ENCODE measurements around the gene KIAA1328.
"Not testable (repeated sequence)": the region's sequence is repeated elsewhere in the genome, so short reads cannot be mapped to it uniquely, and the experiment has no call there.

The KIAA1328 gene

DNA sequence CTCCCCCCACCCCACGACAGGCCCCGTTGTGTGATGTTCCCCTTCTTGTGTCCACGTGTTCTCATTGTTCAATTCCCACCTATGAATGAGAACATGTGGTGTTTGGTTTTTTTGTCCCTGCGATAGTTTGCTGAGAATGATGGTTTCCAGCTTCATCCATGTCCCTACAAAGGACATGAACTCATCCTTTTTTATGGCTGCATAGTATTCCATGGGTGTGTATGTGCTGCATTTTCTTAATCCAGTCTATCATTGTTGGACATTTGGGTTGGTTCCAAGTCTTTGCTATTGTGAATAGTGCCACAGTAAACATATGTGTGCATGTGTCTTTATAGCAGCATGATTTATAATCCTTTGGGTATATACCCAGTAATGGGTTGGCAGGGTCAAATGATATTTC is 80.4 kb downstream of the KIAA1328 start:
- not testable (repeated sequence) for H3K4me3 ChIP-seq (ENCODE audit: low read length); H3K36me3 ChIP-seq (ENCODE audit: insufficient read depth, low read depth, low read length); H3K9ac ChIP-seq (ENCODE audit: low read depth, low read length); H3K4me1 ChIP-seq (ENCODE audit: insufficient read depth, low read length); H3K9me3 ChIP-seq (ENCODE audit: insufficient read depth, low read depth, low read length); H3K27me3 ChIP-seq (ENCODE audit: insufficient read depth, low read length); H3K27ac ChIP-seq (ENCODE audit: low read length)

DNA sequence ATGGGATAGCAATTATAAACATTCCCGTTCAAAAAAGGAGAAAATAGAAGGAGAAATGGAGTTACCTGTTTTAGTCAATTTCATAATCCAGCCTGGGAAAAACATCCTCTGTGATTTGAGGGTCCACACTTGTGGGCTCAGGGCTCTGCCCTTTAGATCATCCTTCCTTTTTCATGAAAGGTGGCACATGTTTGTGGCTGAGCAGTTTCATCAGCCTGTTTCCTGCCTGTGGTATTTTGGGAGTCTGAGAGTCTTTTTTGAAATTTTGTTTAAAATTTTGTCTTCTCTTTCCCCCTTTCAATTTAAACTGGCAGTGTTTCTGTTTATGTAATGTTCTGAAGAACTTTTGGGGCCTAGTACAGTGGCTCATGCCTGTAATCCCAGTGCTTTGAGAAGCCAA is 84.0 kb downstream of the KIAA1328 start:
- no peaks in the 10 kb centered on the region for H3K9me3 ChIP-seq (ENCODE audit: insufficient read depth, low read depth, low read length)
- H3K4me1 ChIP-seq (ENCODE audit: insufficient read depth, low read length) = no peaks in the 10 kb centered on the region
- H3K36me3 ChIP-seq (ENCODE audit: insufficient read depth, low read depth, low read length) = no peaks in the 10 kb centered on the region
- H3K4me3 ChIP-seq (ENCODE audit: low read length) = no peak overlapping the region
- H3K27me3 ChIP-seq (ENCODE audit: insufficient read depth, low read length) = no peaks in the 10 kb centered on the region
- H3K9ac ChIP-seq (ENCODE audit: low read depth, low read length) = no peak overlapping the region
- H3K27ac ChIP-seq (ENCODE audit: low read length) = no peak overlapping the region

DNA sequence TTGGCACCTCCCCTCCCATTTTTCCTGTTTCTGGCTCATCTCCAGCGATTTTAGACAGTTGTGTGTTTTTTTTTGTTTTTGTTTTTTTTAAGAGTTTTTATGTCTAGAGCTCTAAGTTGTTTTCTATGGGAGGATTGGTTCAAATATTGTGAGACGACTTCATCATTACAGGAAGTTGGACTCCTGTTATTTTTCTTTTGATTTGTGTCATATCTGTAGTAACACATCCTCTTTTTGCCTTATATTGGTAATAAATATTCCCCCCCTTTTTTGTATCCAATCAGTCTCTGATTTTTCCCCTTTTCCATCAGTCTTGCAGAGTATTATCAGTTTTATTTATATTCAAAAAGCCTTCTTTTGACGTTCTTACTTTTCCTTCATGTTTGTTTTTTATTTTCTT is 89.0 kb downstream of the KIAA1328 start:
- H3K27ac ChIP-seq (ENCODE audit: low read length) = no peak overlapping the region
- H3K4me3 ChIP-seq (ENCODE audit: low read length) = no peak overlapping the region

DNA sequence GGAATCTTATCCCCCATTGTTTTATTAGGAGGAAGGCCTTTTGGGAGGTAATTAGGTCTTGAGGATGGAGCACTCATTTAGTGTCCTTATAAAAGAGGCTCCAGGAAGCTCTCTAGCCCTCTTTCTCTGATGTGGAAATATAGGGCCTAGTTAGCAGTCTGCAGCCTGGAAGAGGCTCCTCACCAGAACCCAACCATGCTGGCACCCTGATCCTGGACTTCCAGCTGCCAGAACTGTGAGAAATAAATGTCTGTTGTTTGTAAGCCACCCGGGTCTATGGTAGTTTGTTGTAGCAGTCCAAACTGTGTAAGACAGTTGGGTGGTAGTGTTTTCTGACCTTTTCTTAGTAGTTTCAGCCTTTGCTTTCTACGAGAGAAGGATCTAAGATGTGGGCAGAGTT is 100.7 kb downstream of the KIAA1328 start:
- Histone ChIP-seq H3K4me1 (ENCODE audit: insufficient read depth, low read length) (no peaks in the 10 kb centered on the region), H3K36me3 (ENCODE audit: insufficient read depth, low read depth, low read length) (no peaks in the 10 kb centered on the region), H3K4me3 (ENCODE audit: low read length) (no peak overlapping the region), H3K9ac (ENCODE audit: low read depth, low read length) (no peak overlapping the region), H3K9me3 (ENCODE audit: insufficient read depth, low read depth, low read length) (no peaks in the 10 kb centered on the region), H3K27ac (ENCODE audit: low read length) (no peak overlapping the region), H3K27me3 (ENCODE audit: insufficient read depth, low read length) (no peaks in the 10 kb centered on the region)

More for the DNA sequence above, 89.0 kb downstream of the KIAA1328 start:
- Histone ChIP-seq H3K36me3 (ENCODE audit: insufficient read depth, low read depth, low read length) (no peaks in the 10 kb centered on the region), H3K9me3 (ENCODE audit: insufficient read depth, low read depth, low read length) (no peaks in the 10 kb centered on the region; the same call in 1 of the 2 replicates), H3K27me3 (ENCODE audit: insufficient read depth, low read length) (no peaks in the 10 kb centered on the region), H3K9ac (ENCODE audit: low read depth, low read length) (no peak overlapping the region), H3K4me1 (ENCODE audit: insufficient read depth, low read length) (no peaks in the 10 kb centered on the region)

DNA sequence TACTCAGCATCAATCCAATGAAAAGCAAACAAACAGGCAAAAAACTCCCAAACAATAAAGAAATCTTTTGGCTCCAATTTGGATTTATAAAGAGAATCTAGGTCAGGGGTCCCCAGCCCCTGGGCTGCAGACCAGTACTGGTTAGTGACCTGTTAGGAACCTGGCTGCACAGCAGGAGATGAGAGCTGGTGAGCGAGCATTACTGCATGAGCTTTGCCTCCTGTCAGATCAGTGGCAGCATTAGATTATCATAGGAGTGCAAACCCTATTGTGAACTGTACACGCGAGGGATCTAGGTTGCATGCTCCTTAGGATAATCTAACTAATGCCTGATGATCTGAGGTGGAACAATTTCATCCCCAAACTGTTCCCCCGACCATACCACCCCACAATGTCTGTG is 102.2 kb downstream of the KIAA1328 start:
- no peaks in the 10 kb centered on the region for H3K4me1 ChIP-seq (ENCODE audit: insufficient read depth, low read length)

DNA sequence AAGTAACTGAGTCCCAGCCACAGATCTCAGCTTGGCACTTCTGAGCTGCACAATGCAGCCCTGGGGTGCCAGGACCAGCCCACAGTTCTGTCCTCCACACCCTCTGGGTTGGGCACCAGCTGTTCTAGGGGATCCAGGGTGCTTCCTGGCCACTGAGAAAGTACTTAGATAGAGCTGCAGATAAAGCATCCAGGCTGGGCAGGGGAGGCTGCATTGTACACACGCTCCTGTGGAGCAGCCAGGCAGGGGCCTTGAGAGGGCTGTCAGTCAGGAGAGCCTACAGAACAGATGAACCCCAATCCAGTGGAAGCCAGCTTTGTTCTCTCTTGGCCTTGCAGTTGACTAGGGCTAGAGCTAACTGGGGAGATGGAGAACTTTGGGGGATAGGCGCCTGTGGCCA is 104.6 kb downstream of the KIAA1328 start:
- Histone ChIP-seq H3K4me3 (ENCODE audit: low read length) (no peak overlapping the region), H3K4me1 (ENCODE audit: insufficient read depth, low read length) (no peaks in the 10 kb centered on the region), H3K9me3 (ENCODE audit: insufficient read depth, low read depth, low read length) (peaks cover 8% of the 10 kb centered on the region), H3K9ac (ENCODE audit: low read depth, low read length) (no peak overlapping the region), H3K27ac (ENCODE audit: low read length) (no peak overlapping the region), H3K36me3 (ENCODE audit: insufficient read depth, low read depth, low read length) (no peaks in the 10 kb centered on the region), H3K27me3 (ENCODE audit: insufficient read depth, low read length) (no peaks in the 10 kb centered on the region)

More for the DNA sequence above, 102.2 kb downstream of the KIAA1328 start:
- no peak overlapping the region for H3K9ac ChIP-seq (ENCODE audit: low read depth, low read length)
- H3K9me3 ChIP-seq (ENCODE audit: insufficient read depth, low read depth, low read length) = no peaks in the 10 kb centered on the region
- no peak overlapping the region for H3K4me3 ChIP-seq (ENCODE audit: low read length)
- no peaks in the 10 kb centered on the region for H3K36me3 ChIP-seq (ENCODE audit: insufficient read depth, low read depth, low read length)
- H3K27ac ChIP-seq (ENCODE audit: low read length) = no peak overlapping the region
- H3K27me3 ChIP-seq (ENCODE audit: insufficient read depth, low read length) = no peaks in the 10 kb centered on the region

DNA sequence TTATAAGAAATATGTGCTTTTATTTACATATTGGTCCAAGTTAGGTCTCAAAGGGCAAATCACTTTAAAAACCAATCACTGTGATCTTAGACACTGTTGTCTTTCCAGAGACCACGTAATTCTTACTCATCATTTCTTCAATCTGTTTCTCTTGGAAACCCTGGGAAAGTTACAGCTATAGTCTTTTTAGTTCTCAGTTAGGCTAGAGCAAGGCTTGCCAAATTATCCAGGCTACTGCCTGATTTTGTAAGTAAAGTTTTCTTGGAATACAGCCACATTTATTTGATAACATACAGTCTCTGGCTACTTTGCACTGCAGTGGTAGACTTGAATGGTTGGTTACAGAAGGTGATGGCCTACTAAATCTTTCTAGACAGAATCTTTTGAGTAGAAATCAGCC is 106.0 kb downstream of the KIAA1328 start:
- no peak overlapping the region for H3K9ac ChIP-seq (ENCODE audit: low read depth, low read length)
- peaks cover 13% of the 10 kb centered on the region for H3K9me3 ChIP-seq (ENCODE audit: insufficient read depth, low read depth, low read length)
- no peak overlapping the region for H3K4me3 ChIP-seq (ENCODE audit: low read length)
- H3K27ac ChIP-seq (ENCODE audit: low read length) = no peak overlapping the region
- H3K27me3 ChIP-seq (ENCODE audit: insufficient read depth, low read length) = no peaks in the 10 kb centered on the region
- H3K4me1 ChIP-seq (ENCODE audit: insufficient read depth, low read length) = no peaks in the 10 kb centered on the region
- no peaks in the 10 kb centered on the region for H3K36me3 ChIP-seq (ENCODE audit: insufficient read depth, low read depth, low read length)

DNA sequence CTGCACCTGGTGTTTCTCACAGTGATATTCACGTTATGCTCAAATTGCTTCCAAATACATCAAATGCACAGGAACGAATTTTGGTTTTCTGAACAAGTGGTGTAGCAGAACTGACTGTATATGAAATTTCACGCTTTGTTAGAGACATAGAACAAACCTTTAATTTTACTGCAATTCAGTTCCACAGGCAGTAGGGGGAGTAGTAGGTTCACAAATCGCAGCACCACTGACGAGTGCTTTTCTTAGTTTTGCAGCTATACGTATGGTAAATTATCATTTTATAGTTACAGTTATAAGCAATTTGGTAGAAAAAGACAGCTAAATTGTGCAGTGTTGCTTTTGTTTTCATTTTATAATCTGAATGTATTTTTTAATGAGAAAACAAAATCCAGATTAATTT is 113.3 kb downstream of the KIAA1328 start:
- Histone ChIP-seq H3K9ac (ENCODE audit: low read depth, low read length) (no peak overlapping the region), H3K4me3 (ENCODE audit: low read length) (no peak overlapping the region), H3K36me3 (ENCODE audit: insufficient read depth, low read depth, low read length) (no peaks in the 10 kb centered on the region), H3K9me3 (ENCODE audit: insufficient read depth, low read depth, low read length) (peaks cover 13% of the 10 kb centered on the region), H3K4me1 (ENCODE audit: insufficient read depth, low read length) (peaks cover 13% of the 10 kb centered on the region; the same call in 1 of the 2 replicates), H3K27ac (ENCODE audit: low read length) (no peak overlapping the region), H3K27me3 (ENCODE audit: insufficient read depth, low read length) (no peaks in the 10 kb centered on the region)

DNA sequence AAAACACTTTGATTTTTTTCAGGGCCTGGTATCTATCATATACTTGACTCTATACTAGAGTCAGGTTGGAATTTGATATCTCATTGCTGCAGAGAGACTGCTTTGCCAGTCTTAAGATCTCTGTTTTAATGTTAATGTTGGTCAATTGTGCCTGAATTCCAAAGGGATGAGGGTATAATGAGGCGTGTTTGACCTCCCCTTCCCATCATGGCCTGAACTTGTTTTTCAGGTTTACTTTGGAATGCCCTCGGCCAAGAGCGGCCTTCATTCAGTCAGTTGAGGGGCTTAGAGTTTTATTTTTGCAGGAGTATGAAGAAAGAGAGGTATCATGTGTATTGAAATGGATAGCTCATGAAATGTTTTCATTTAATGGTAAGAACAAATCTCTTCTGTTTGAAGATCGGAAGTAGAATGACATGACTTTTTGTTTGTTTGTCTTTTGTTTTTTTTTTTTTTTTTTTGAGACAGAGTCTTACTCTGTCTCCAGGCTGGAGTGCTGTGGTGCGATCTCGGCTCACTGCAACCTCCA is 119.0 kb downstream of the KIAA1328 start:
- Histone ChIP-seq H3K27me3 (ENCODE audit: insufficient read depth, low read length) (no peaks in the 10 kb centered on the region), H3K4me1 (ENCODE audit: insufficient read depth, low read length) (peaks cover 39% of the 10 kb centered on the region; the same call in 1 of the 2 replicates), H3K4me3 (ENCODE audit: low read length) (peak overlapping the region; percentile 7; the same call in 1 of the 2 replicates), H3K27ac (ENCODE audit: low read length) (peak overlapping the region; percentile 79), H3K36me3 (ENCODE audit: insufficient read depth, low read depth, low read length) (no peaks in the 10 kb centered on the region), H3K9ac (ENCODE audit: low read depth, low read length) (peak overlapping the region; percentile 35; the same call in 1 of the 2 replicates), H3K9me3 (ENCODE audit: insufficient read depth, low read depth, low read length) (no peaks in the 10 kb centered on the region)

DNA sequence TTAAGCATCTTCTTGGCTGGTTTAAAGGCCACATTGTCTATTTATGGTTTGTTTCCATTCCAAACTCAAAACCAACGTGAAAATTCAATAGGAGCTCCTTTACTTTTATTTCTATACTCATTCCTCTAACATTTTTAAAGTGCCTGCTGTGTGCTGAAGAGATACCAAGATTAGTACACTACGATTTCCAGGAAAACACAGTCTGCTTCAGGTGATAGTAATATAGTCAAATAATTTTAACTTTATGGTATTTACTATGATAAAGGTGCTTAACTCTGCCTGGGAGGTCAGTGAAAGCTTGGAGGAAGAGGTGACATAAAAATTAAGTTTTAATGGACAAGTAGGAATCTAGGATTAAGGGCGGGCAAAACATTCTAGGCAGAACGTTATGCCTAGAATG is 121.4 kb downstream of the KIAA1328 start:
- Histone ChIP-seq H3K4me1 (ENCODE audit: insufficient read depth, low read length) (peaks cover 33% of the 10 kb centered on the region; the same call in 1 of the 2 replicates), H3K9me3 (ENCODE audit: insufficient read depth, low read depth, low read length) (no peaks in the 10 kb centered on the region), H3K4me3 (ENCODE audit: low read length) (no peak overlapping the region), H3K27me3 (ENCODE audit: insufficient read depth, low read length) (no peaks in the 10 kb centered on the region), H3K36me3 (ENCODE audit: insufficient read depth, low read depth, low read length) (no peaks in the 10 kb centered on the region), H3K9ac (ENCODE audit: low read depth, low read length) (no peak overlapping the region), H3K27ac (ENCODE audit: low read length) (no peak overlapping the region)

DNA sequence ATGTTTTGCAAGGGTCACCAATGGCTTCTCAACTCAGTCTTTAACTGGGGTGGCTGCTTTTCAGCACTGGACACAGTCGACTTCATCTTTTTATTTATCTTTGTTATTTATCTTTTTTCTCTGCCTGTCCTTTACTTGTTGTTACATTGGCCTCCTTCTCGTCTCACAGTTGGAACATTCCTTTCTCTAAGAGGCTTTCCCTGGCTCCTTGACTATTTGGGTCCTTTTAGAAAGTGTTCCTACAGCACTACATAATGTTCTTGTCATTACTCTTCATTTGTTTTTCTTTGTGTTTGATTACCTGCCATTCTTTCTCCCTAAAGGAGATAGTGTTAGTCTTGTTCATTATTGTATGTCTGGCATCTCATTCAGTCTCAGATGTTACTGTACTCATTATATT is 122.0 kb downstream of the KIAA1328 start:
- H3K4me3 ChIP-seq (ENCODE audit: low read length) = no peak overlapping the region
- no peak overlapping the region for H3K27ac ChIP-seq (ENCODE audit: low read length)
- H3K27me3 ChIP-seq (ENCODE audit: insufficient read depth, low read length) = no peaks in the 10 kb centered on the region
- H3K4me1 ChIP-seq (ENCODE audit: insufficient read depth, low read length) = peaks cover 30% of the 10 kb centered on the region; the same call in 1 of the 2 replicates
- no peaks in the 10 kb centered on the region for H3K36me3 ChIP-seq (ENCODE audit: insufficient read depth, low read depth, low read length)
- no peak overlapping the region for H3K9ac ChIP-seq (ENCODE audit: low read depth, low read length)
- H3K9me3 ChIP-seq (ENCODE audit: insufficient read depth, low read depth, low read length) = no peaks in the 10 kb centered on the region

DNA sequence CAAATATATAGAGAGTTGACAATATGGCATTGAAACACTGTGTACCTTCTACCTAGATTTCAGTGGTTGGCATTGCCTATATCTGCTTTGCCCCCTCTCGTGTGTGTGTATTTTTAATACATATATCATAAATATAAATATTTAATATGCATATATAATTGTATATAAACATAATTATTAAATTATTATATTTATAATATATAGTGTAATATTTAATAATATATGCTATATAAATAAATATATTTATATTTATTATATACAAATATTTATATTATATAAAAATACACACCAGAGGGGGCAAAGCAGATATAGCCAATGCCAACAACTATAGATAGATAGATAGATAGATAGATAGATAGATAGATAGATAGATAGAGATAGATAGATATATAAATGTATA is 124.1 kb downstream of the KIAA1328 start:
- Histone ChIP-seq H3K27ac (ENCODE audit: low read length) (no peak overlapping the region), H3K9ac (ENCODE audit: low read depth, low read length) (no peak overlapping the region)

More for the DNA sequence above, 124.1 kb downstream of the KIAA1328 start:
- Histone ChIP-seq H3K4me3 (ENCODE audit: low read length) (no peak overlapping the region), H3K4me1 (ENCODE audit: insufficient read depth, low read length) (peaks cover 22% of the 10 kb centered on the region; the same call in 1 of the 2 replicates), H3K27me3 (ENCODE audit: insufficient read depth, low read length) (no peaks in the 10 kb centered on the region), H3K36me3 (ENCODE audit: insufficient read depth, low read depth, low read length) (no peaks in the 10 kb centered on the region), H3K9me3 (ENCODE audit: insufficient read depth, low read depth, low read length) (no peaks in the 10 kb centered on the region)
